ENCODE results near the gene SOX8.

SOX8 gene

GRCh38 chr16:985646-986400 lies 4.3 kb downstream of the SOX8 start:
- Histone ChIP-seq H3K4me1 (ENCODE audit: control insufficient read depth, insufficient read depth, low read length) (no peaks in the 10 kb centered on the region), H3K36me3 (ENCODE audit: control insufficient read depth, insufficient read depth, low read length) (no peaks in the 10 kb centered on the region), H3K4me3 (ENCODE audit: low read length) (no peak overlapping the region), H3K27me3 (ENCODE audit: control insufficient read depth, insufficient read depth, low read length) (peaks cover 36% of the 10 kb centered on the region), H3K9me3 (ENCODE audit: control insufficient read depth, low read length) (no peaks in the 10 kb centered on the region), H3K9ac (ENCODE audit: low read length) (no peak overlapping the region)

GRCh38 chr16:986411-986810 lies 4.8 kb downstream of the SOX8 start:
- H3K9ac ChIP-seq (ENCODE audit: low read length): no peak overlapping the region

DNA sequence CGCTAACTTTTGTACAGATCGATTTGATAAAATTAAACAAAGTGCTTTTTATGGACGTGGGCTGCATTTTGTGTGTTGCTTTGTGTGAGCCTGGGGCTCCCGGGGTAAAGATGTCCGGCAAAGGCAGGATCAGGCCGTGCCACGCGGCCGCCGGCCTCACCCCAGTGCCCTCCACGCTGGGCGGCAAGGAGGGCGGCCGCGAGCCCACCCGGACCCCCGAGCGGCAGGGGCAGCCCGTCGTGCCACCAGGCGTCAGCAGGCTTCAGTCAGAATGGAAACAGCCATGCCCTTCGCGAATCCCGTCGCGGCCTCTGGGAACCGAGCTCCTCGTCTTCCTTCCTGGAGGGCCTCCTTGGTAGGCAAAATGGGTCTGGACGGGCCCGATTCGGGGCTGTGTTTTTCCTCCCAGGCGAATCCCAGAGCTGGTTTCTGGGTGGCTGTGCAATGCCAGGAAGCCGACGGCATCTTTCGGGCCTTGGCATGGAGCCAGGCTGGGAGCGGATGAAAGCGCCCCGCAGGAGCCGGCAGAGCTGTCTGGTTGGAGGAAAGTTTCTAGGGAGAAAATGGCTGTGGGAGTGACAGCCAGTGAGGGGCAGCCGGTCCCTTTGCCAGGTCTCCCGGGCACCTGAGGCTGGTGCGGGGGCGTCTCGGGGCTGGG lies 5.5 kb downstream of the SOX8 start:
- peaks cover 33% of the 10 kb centered on the region for H3K27me3 ChIP-seq (ENCODE audit: control insufficient read depth, insufficient read depth, low read length)
- H3K36me3 ChIP-seq (ENCODE audit: control insufficient read depth, insufficient read depth, low read length): no peaks in the 10 kb centered on the region
- no peaks in the 10 kb centered on the region for H3K4me1 ChIP-seq (ENCODE audit: control insufficient read depth, insufficient read depth, low read length)
- no peak overlapping the region for H3K4me3 ChIP-seq (ENCODE audit: low read length)
- no peaks in the 10 kb centered on the region for H3K9me3 ChIP-seq (ENCODE audit: control insufficient read depth, low read length)
- H3K9ac ChIP-seq (ENCODE audit: low read length): no peak overlapping the region

More at GRCh38 chr16:986411-986810, 4.8 kb downstream of the SOX8 start:
- Histone ChIP-seq H3K4me1 (ENCODE audit: control insufficient read depth, insufficient read depth, low read length) (no peaks in the 10 kb centered on the region), H3K4me3 (ENCODE audit: low read length) (no peak overlapping the region), H3K27me3 (ENCODE audit: control insufficient read depth, insufficient read depth, low read length) (peaks cover 32% of the 10 kb centered on the region), H3K9me3 (ENCODE audit: control insufficient read depth, low read length) (no peaks in the 10 kb centered on the region), H3K36me3 (ENCODE audit: control insufficient read depth, insufficient read depth, low read length) (no peaks in the 10 kb centered on the region)

GRCh38 chr16:987906-988305 lies 6.3 kb downstream of the SOX8 start:
- Histone ChIP-seq H3K4me1 (ENCODE audit: control insufficient read depth, insufficient read depth, low read length) (no peaks in the 10 kb centered on the region), H3K27me3 (ENCODE audit: control insufficient read depth, insufficient read depth, low read length) (peaks cover 28% of the 10 kb centered on the region), H3K9ac (ENCODE audit: low read length) (no peak overlapping the region), H3K36me3 (ENCODE audit: control insufficient read depth, insufficient read depth, low read length) (no peaks in the 10 kb centered on the region), H3K4me3 (ENCODE audit: low read length) (no peak overlapping the region), H3K9me3 (ENCODE audit: control insufficient read depth, low read length) (no peaks in the 10 kb centered on the region)

DNA sequence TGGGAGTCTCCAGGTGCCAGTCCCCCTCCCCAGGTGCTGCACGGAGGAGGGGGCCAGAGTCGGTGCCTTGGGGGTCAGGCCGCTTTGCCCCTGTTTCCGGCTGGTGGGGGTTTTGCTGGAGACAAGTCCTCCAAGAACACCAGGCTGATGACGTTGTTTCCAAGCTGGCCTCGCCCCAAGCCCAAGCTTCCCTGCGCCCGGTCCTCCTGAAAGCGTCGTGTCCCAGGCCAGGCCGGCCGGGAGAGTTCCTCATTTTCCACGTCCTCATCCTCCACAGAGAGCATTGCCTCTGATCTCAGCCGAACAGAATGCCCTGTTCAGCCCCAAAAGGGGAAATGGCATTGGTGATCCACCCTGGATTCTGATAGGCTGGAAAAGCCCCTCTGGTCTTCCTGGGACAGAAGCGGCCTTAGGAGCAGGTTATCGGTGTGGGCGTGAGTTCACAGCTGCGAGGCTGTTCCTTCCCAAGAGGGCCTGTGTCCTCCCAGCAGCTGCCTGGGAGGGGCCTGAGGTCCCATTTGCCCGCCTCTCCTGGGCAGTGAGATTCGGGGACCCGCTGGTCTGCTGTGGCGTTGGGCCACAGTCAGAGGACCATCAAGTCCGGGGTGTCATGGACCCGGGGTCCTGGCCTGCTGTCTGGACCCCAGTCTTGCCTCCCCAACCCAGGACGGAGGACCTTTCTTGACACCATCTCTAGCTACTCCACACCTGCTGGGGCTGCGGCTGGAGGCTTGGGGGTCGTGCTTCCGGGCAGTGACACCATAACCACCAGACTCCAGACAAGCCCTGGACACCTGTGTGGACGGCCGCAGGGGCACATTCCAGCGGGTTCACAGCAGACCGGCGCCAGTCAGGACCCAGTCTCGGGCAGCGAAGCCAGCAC lies 7.1 kb downstream of the SOX8 start:
- no peak overlapping the region for H3K4me3 ChIP-seq (ENCODE audit: low read length)
- H3K36me3 ChIP-seq (ENCODE audit: control insufficient read depth, insufficient read depth, low read length): no peaks in the 10 kb centered on the region
- H3K27me3 ChIP-seq (ENCODE audit: control insufficient read depth, insufficient read depth, low read length): peaks cover 22% of the 10 kb centered on the region
- no peak overlapping the region for H3K9ac ChIP-seq (ENCODE audit: low read length)
- H3K9me3 ChIP-seq (ENCODE audit: control insufficient read depth, low read length): no peaks in the 10 kb centered on the region
- no peaks in the 10 kb centered on the region for H3K4me1 ChIP-seq (ENCODE audit: control insufficient read depth, insufficient read depth, low read length)

GRCh38 chr16:989354-989814 lies 7.8 kb downstream of the SOX8 start:
- no peaks in the 10 kb centered on the region for H3K4me1 ChIP-seq (ENCODE audit: control insufficient read depth, insufficient read depth, low read length)
- no peaks in the 10 kb centered on the region for H3K36me3 ChIP-seq (ENCODE audit: control insufficient read depth, insufficient read depth, low read length)
- H3K9ac ChIP-seq (ENCODE audit: low read length): no peak overlapping the region
- no peak overlapping the region for H3K4me3 ChIP-seq (ENCODE audit: low read length)
- H3K27me3 ChIP-seq (ENCODE audit: control insufficient read depth, insufficient read depth, low read length): peaks cover 21% of the 10 kb centered on the region
- H3K9me3 ChIP-seq (ENCODE audit: control insufficient read depth, low read length): no peaks in the 10 kb centered on the region

GRCh38 chr16:990516-991291 lies 9.1 kb downstream of the SOX8 start:
- Histone ChIP-seq H3K4me1 (ENCODE audit: control insufficient read depth, insufficient read depth, low read length) (no peaks in the 10 kb centered on the region), H3K36me3 (ENCODE audit: control insufficient read depth, insufficient read depth, low read length) (no peaks in the 10 kb centered on the region), H3K9ac (ENCODE audit: low read length) (no peak overlapping the region), H3K27me3 (ENCODE audit: control insufficient read depth, insufficient read depth, low read length) (peaks cover 27% of the 10 kb centered on the region), H3K9me3 (ENCODE audit: control insufficient read depth, low read length) (no peaks in the 10 kb centered on the region), H3K4me3 (ENCODE audit: low read length) (no peak overlapping the region)

- no peaks in the 10 kb centered on the region for H3K4me1 ChIP-seq (ENCODE audit: control insufficient read depth, insufficient read depth, low read length)
- H3K9ac ChIP-seq (ENCODE audit: low read length): no peak overlapping the region
- H3K36me3 ChIP-seq (ENCODE audit: control insufficient read depth, insufficient read depth, low read length): no peaks in the 10 kb centered on the region
Measured at GRCh38 chr16:991345-991744, 9.8 kb downstream of the SOX8 start.

DNA sequence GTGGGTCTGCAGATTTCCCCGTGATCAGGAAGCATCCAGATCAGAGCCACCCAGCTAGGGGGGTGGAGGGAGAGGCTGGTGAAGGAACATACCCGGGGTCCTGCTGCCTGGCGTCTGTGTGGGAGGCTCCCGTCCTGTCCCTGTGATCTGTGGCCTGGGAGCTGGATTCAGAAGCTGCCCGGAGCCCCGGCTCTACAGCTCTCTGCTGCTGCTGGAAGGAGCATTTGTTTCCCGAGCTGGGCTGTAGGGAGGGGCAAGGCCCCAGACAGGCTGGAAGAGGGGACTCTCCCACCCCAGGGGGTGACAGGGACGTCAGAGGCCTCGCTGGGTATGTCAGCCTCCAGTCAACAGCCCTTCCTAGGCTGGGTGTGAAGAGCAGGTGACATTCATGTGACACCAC lies 10.2 kb downstream of the SOX8 start:
- H3K27me3 ChIP-seq (ENCODE audit: control insufficient read depth, insufficient read depth, low read length): peaks cover 27% of the 10 kb centered on the region
- no peaks in the 10 kb centered on the region for H3K9me3 ChIP-seq (ENCODE audit: control insufficient read depth, low read length)
- no peaks in the 10 kb centered on the region for H3K4me1 ChIP-seq (ENCODE audit: control insufficient read depth, insufficient read depth, low read length)
- H3K36me3 ChIP-seq (ENCODE audit: control insufficient read depth, insufficient read depth, low read length): no peaks in the 10 kb centered on the region
- no peak overlapping the region for H3K4me3 ChIP-seq (ENCODE audit: low read length)
- no peak overlapping the region for H3K9ac ChIP-seq (ENCODE audit: low read length)

More at GRCh38 chr16:991345-991744, 9.8 kb downstream of the SOX8 start:
- Histone ChIP-seq H3K9me3 (ENCODE audit: control insufficient read depth, low read length) (no peaks in the 10 kb centered on the region), H3K4me3 (ENCODE audit: low read length) (no peak overlapping the region), H3K27me3 (ENCODE audit: control insufficient read depth, insufficient read depth, low read length) (peaks cover 27% of the 10 kb centered on the region)

- Histone ChIP-seq H3K36me3 (ENCODE audit: control insufficient read depth, insufficient read depth, low read length) (no peaks in the 10 kb centered on the region), H3K9ac (ENCODE audit: low read length) (no peak overlapping the region), H3K27me3 (ENCODE audit: control insufficient read depth, insufficient read depth, low read length) (peaks cover 33% of the 10 kb centered on the region), H3K9me3 (ENCODE audit: control insufficient read depth, low read length) (no peaks in the 10 kb centered on the region), H3K4me3 (ENCODE audit: low read length) (no peak overlapping the region), H3K4me1 (ENCODE audit: control insufficient read depth, insufficient read depth, low read length) (peaks cover 13% of the 10 kb centered on the region)
Measured at GRCh38 chr16:993731-994130, 12.2 kb downstream of the SOX8 start.

DNA sequence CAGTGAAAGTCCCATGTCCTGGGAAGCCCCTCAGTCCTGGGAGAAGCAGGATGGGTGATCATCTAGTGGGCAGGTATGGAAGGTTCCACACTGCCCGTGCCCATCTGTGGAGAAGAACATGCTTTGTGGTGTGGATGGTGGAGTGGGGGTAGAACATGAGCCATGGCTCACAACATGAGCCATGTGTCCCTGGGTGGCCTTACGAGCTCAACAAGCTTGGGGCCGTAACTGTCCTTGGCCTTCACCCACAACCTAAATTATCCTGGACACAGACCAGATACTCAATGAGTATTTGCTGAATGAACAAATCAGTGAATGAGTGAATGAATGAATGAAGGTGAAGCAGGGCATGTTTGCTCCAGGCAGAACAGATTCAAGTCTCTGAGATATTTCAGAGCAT lies 13.5 kb downstream of the SOX8 start:
- H3K9ac ChIP-seq (ENCODE audit: low read length): no peak overlapping the region
- H3K4me1 ChIP-seq (ENCODE audit: control insufficient read depth, insufficient read depth, low read length): peaks cover 13% of the 10 kb centered on the region
- no peaks in the 10 kb centered on the region for H3K36me3 ChIP-seq (ENCODE audit: control insufficient read depth, insufficient read depth, low read length)
- no peak overlapping the region for H3K4me3 ChIP-seq (ENCODE audit: low read length)
- no peaks in the 10 kb centered on the region for H3K9me3 ChIP-seq (ENCODE audit: control insufficient read depth, low read length)
- H3K27me3 ChIP-seq (ENCODE audit: control insufficient read depth, insufficient read depth, low read length): peaks cover 38% of the 10 kb centered on the region

Data from mucosa of stomach (tissue), 1 donor.